IMR-90 (cell line): ENCODE measurements around the gene PNP. TPM values are rescaled to one million over a fixed set of nuclear protein-coding genes. Genes with fewer than 3 reads are reported as not detected.

Experiments used
- ATAC-seq: fragments of 200-7000 bp; cut with Tn5 transposase; 2 replicates; pipeline ENCODE4 v1.9.1; 2020; ENCODE audit warnings: low read depth, mild to moderate bottlenecking, moderate library complexity
- BruUV-seq: library from RNA; stranded (reverse); fragments of 400-500 nt; replicated peaks from 2 replicates; lab custom pipeline; 2021; lab: Mats Ljungman, UMichigan
- CTCF ChIA-PET: fragments of 300-600 bp; formaldehyde crosslinking; extraction: SDS; loops from one replicate; lab custom pipeline; 2021; ENCODE audit warnings: antibody characterized with exemption; lab: Yijun Ruan, JAX
- POLR2A ChIA-PET: fragments of 300-600 bp; sonication (Branson Sonifier 250); formaldehyde crosslinking; loops from one replicate; lab custom pipeline; 2022; ENCODE audit warnings: antibody characterized with exemption; ENCODE audit not compliant: unreplicated experiment; lab: Charles Lee
- DNase-seq: peaks from one replicate; pipeline ENCODE4 v3.0.0; 2013
- H2AFZ ChIP-seq: replicated peaks from 2 replicates; pipeline ENCODE3; 2013; ENCODE audit warnings: low read length, mild to moderate bottlenecking; ENCODE audit not compliant: poor library complexity
- H2AK5ac ChIP-seq: 2 replicates; pipeline ENCODE4 v1.6.1; 2013; ENCODE audit warnings: low read depth, low read length, inconsistent platforms
- H2AK9ac ChIP-seq: replicated peaks from 2 replicates; pipeline ENCODE3; 2013; ENCODE audit warnings: mild to moderate bottlenecking, low read depth, low read length, moderate library complexity; ENCODE audit not compliant: poor library complexity
- H2BK120ac ChIP-seq: 2 replicates; pipeline ENCODE4 v1.6.1; 2013; ENCODE audit warnings: low read depth, low read length, inconsistent platforms
- H2BK15ac ChIP-seq: 3 replicates; pipeline ENCODE4 v1.6.1; 2013; ENCODE audit warnings: low read depth, low read length, inconsistent platforms
- H2BK20ac ChIP-seq: 2 replicates; pipeline ENCODE4 v1.6.1; 2013; ENCODE audit warnings: low read depth, mild to moderate bottlenecking, inconsistent platforms, low read length, moderate library complexity
- H2BK5ac ChIP-seq: 2 replicates; pipeline ENCODE4 v1.6.1; 2013; ENCODE audit warnings: mild to moderate bottlenecking, low read depth, low read length, inconsistent platforms; ENCODE audit not compliant: poor library complexity, severe bottlenecking
- H3K14ac ChIP-seq: replicated peaks from 2 replicates; pipeline ENCODE4 v1.6.1; 2013; ENCODE audit warnings: low read depth, low read length, inconsistent platforms
- H3K18ac ChIP-seq: 2 replicates; pipeline ENCODE4 v1.6.1; 2013; ENCODE audit warnings: low read depth, low read length, control low read depth
- H3K23ac ChIP-seq: 2 replicates; pipeline ENCODE4 v1.6.1; 2013; ENCODE audit warnings: low read depth, low read length, inconsistent platforms
- H3K27ac ChIP-seq: 2 replicates; pipeline ENCODE4 v1.5.1; 2013; ENCODE audit warnings: mild to moderate bottlenecking, control low read depth, low read length; ENCODE audit not compliant: insufficient read depth
- H3K27me3 ChIP-seq: 2 replicates; pipeline ENCODE4 v1.6.1; 2013; ENCODE audit warnings: low read length; ENCODE audit not compliant: control insufficient read depth, insufficient read depth
- H3K36me3 ChIP-seq: 2 replicates; pipeline ENCODE4 v1.6.1; 2013; ENCODE audit warnings: low read length, mixed read lengths; ENCODE audit not compliant: control insufficient read depth, insufficient read depth
- H3K4ac ChIP-seq: 2 replicates; pipeline ENCODE4 v1.6.1; 2013; ENCODE audit warnings: low read depth, low read length, inconsistent platforms
- H3K4me1 ChIP-seq: 2 replicates; pipeline ENCODE4 v1.6.1; 2013; ENCODE audit warnings: low read length, mixed read lengths; ENCODE audit not compliant: control insufficient read depth, insufficient read depth
- H3K4me2 ChIP-seq: 2 replicates; pipeline ENCODE4 v1.6.1; 2013; ENCODE audit warnings: low read depth, mild to moderate bottlenecking, control low read depth, low read length, moderate library complexity
- H3K4me3 ChIP-seq: 2 replicates; pipeline ENCODE4 v1.5.1; 2013; ENCODE audit warnings: low read depth, mild to moderate bottlenecking, control low read depth, low read length, moderate library complexity; ENCODE audit not compliant: insufficient read depth
- H3K56ac ChIP-seq: 2 replicates; pipeline ENCODE4 v1.6.1; 2013; ENCODE audit warnings: low read length, inconsistent platforms; ENCODE audit not compliant: insufficient read depth; ENCODE audit errors: extremely low read depth
- H3K79me1 ChIP-seq, 2 experiments: 2 replicates each; pipeline ENCODE4 v1.6.1; 2013; ENCODE audit warnings: low read length in 2 of 2, inconsistent platforms in 1 of 2, low read depth in 1 of 2
- H3K9ac ChIP-seq: 2 replicates; pipeline ENCODE4 v1.6.1; 2013; ENCODE audit warnings: low read depth, low read length, control low read depth
- H3K9me1 ChIP-seq: 2 replicates; pipeline ENCODE4 v1.6.1; 2013; ENCODE audit warnings: low read length, inconsistent platforms; ENCODE audit not compliant: insufficient read depth
- H3K9me3 ChIP-seq: 2 replicates; pipeline ENCODE4 v1.6.1; 2013; ENCODE audit warnings: low read length; ENCODE audit not compliant: control insufficient read depth, insufficient read depth
- H4K20me1 ChIP-seq: 2 replicates; pipeline ENCODE4 v1.6.1; 2013; ENCODE audit warnings: low read length, inconsistent platforms; ENCODE audit not compliant: insufficient read depth
- H4K5ac ChIP-seq: 2 replicates; pipeline ENCODE4 v1.6.1; 2013; ENCODE audit warnings: mild to moderate bottlenecking, low read depth, low read length, control low read depth
- H4K8ac ChIP-seq, 2 experiments: 2 replicates each; pipeline ENCODE4 v1.6.1; 2013; ENCODE audit warnings: low read depth in 2 of 2, low read length in 2 of 2, control low read depth in 1 of 2, inconsistent platforms in 1 of 2
- H4K91ac ChIP-seq: 2 replicates; pipeline ENCODE4 v1.6.1; 2013; ENCODE audit warnings: low read depth, low read length, inconsistent platforms; ENCODE audit not compliant: insufficient read depth
- BHLHE40 ChIP-seq: fragments of 150-350 bp; IDR thresholded peaks from 2 replicates; pipeline ENCODE4 v1.6.1; 2016; ENCODE audit warnings: mild to moderate bottlenecking, low read depth, low read length
- CEBPB ChIP-seq: IDR thresholded peaks from 2 replicates; pipeline ENCODE4 v1.6.1; 2012; ENCODE audit warnings: low read depth, low read length, improper control_type of control experiment
- CHD1 ChIP-seq: IDR thresholded peaks from 2 replicates; pipeline ENCODE4 v1.6.1; 2012; ENCODE audit warnings: low read depth, low read length, improper control_type of control experiment
- MAZ ChIP-seq: IDR thresholded peaks from 2 replicates; pipeline ENCODE4 v1.6.1; 2012; ENCODE audit warnings: low read depth, mild to moderate bottlenecking, low read length, improper control_type of control experiment, moderate library complexity, borderline replicate concordance
- MXI1 ChIP-seq: IDR thresholded peaks from 2 replicates; pipeline ENCODE4 v1.6.1; 2012; ENCODE audit warnings: low read depth, mild to moderate bottlenecking, low read length, moderate library complexity, borderline replicate concordance
- NFE2L2 ChIP-seq: fragments of 150-350 bp; IDR thresholded peaks from 2 replicates; pipeline ENCODE4 v1.6.1; 2016; ENCODE audit warnings: low read depth, mild to moderate bottlenecking, low read length
- POLR2A ChIP-seq: IDR thresholded peaks from 2 replicates; pipeline ENCODE4 v1.6.1; 2012; ENCODE audit warnings: mild to moderate bottlenecking, low read depth, low read length
- RAD21 ChIP-seq: IDR thresholded peaks from 2 replicates; pipeline ENCODE4 v1.6.1; 2012; ENCODE audit warnings: low read length, improper control_type of control experiment
- RCOR1 ChIP-seq: IDR thresholded peaks from 2 replicates; pipeline ENCODE4 v1.6.1; 2012; ENCODE audit warnings: mild to moderate bottlenecking, low read length, improper control_type of control experiment; ENCODE audit not compliant: insufficient replicate concordance
- RFX5 ChIP-seq: IDR thresholded peaks from 2 replicates; pipeline ENCODE4 v1.8.0; 2012; ENCODE audit warnings: low read depth, mild to moderate bottlenecking, low read length, moderate library complexity
- SMC3 ChIP-seq: fragments of 150-350 bp; IDR thresholded peaks from 2 replicates; pipeline ENCODE4 v1.6.1; 2016; ENCODE audit warnings: low read depth, mild to moderate bottlenecking, antibody characterized with exemption, low read length, moderate library complexity
- dilution Hi-C: fragments of 300-500 bp; cut with HindIII; formaldehyde crosslinking; loops from one replicate; pipeline ENCODE4 v1.14.3; 2018; ENCODE audit warnings: low sequenced_read_pairs; ENCODE audit not compliant: unreplicated experiment
- in situ Hi-C: fragments of 300-500 bp; cut with MboI; formaldehyde crosslinking; loops from 3 replicates; pipeline ENCODE4 v1.14.3; 2019; ENCODE audit warnings: low sequenced_read_pairs, inconsistent platforms, mixed read lengths
- intact Hi-C: fragments of 100-400 bp; cut with micrococcal nuclease; formaldehyde crosslinking; loops from 2 replicates; pipeline ENCODE4 v1.10.0; 2022
- polyA plus RNA-seq, 3 experiments: library from polyadenylated mRNA; depleted of rRNA; stranded (reverse); fragments of >200 nt; gene quantifications; 2 replicates each; pipeline ENCODE4 v1.2.3, GENCODE V29; 2012; ENCODE audit warnings: low replicate concordance in 1 of 3
- total RNA-seq: library from RNA; depleted of rRNA; stranded (reverse); fragments of >200 nt; gene quantifications from 2 replicates; pipeline ENCODE4 v1.2.3, GENCODE V29; 2012
- TF ChIP-seq, protein P1 (sequence below): fragments of 150-350 bp; IDR thresholded peaks from 2 replicates; pipeline ENCODE4 v1.6.1; 2016; ENCODE audit warnings: low read depth, mild to moderate bottlenecking, low read length, moderate library complexity, borderline replicate concordance
- TF ChIP-seq, protein P2 (sequence below): conservative IDR thresholded peaks from 2 replicates; pipeline ENCODE4 v1.5.1; 2012; ENCODE audit warnings: mild to moderate bottlenecking, low read depth, low read length, improper control_type of control experiment
- TF ChIP-seq, protein P3 (sequence below): fragments of 150-350 bp; IDR thresholded peaks from 2 replicates; pipeline ENCODE4 v1.6.1; 2017; ENCODE audit warnings: mild to moderate bottlenecking, antibody characterized with exemption, low read length, low read depth

PNP gene
- total and polyA plus RNA-seq, 2 of the 4 experiments (the other 2 are of a cell fraction): 53.4 to 68.8 TPM

DNA sequence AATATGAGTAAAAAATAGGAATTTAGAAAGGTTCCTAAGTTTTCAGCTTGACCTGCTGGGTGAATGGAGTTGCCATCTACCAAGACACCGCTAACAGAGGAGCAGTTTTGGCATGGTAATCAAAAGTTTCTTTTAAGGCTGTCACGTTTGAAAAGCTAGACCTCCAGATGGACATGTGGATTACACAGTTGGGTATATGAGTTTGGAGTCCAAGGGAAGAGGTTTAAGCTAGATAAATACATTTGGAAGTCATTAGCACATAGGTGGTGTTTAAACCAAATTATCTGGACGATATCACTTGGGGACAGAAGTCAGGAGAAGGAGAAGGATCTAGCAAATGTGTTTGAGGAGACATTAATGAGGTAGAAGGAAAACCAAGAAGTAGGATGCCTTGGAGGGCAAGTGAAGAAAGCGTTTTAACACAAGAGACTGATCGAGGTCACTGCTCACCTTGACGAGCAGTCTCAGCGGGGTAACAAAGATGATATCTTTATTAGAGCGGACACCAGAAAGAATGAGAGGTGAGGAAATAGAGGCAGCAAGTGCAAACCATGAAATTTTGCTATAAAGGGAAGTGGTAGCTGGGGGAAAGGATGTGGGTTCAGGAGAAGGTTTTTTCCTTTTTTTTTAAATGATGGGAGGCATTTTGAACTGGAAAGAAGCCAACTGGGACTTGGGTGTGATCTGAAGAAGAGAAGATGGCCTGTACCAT lies 17.6 kb downstream of the PNP start (continued):
- TF ChIP-seq MAZ: no peak

DNA sequence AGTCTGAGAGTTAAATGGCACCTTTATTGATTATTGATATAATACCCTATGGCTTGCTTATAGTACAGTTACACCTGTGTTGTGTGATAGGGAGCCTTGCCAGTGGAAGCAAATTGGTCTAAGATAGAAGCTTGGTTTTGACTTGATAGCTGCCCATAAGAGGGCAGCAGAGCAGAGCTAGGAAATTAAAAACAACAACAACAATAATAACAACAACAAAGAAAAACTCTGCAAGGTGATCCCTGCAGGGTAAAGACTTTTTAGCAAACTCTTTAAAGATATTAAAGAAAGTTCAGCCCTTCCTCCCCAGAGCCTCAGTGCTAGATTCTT lies 18.2 kb downstream of the PNP start:
- POLR2A ChIA-PET: no interaction called here
- TF ChIP-seq CHD1 (no peak), CEBPB (no peak), MXI1 (no peak), RFX5 (no peak), SMC3 (no peak), MAZ (no peak), RCOR1 (no peak), POLR2A (no peak), RAD21 (no peak), BHLHE40 (no peak), NFE2L2 (no peak)
- TF ChIP-seq, protein P1, sequence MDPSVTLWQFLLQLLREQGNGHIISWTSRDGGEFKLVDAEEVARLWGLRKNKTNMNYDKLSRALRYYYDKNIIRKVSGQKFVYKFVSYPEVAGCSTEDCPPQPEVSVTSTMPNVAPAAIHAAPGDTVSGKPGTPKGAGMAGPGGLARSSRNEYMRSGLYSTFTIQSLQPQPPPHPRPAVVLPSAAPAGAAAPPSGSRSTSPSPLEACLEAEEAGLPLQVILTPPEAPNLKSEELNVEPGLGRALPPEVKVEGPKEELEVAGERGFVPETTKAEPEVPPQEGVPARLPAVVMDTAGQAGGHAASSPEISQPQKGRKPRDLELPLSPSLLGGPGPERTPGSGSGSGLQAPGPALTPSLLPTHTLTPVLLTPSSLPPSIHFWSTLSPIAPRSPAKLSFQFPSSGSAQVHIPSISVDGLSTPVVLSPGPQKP: no peak
- TF ChIP-seq, protein P2, sequence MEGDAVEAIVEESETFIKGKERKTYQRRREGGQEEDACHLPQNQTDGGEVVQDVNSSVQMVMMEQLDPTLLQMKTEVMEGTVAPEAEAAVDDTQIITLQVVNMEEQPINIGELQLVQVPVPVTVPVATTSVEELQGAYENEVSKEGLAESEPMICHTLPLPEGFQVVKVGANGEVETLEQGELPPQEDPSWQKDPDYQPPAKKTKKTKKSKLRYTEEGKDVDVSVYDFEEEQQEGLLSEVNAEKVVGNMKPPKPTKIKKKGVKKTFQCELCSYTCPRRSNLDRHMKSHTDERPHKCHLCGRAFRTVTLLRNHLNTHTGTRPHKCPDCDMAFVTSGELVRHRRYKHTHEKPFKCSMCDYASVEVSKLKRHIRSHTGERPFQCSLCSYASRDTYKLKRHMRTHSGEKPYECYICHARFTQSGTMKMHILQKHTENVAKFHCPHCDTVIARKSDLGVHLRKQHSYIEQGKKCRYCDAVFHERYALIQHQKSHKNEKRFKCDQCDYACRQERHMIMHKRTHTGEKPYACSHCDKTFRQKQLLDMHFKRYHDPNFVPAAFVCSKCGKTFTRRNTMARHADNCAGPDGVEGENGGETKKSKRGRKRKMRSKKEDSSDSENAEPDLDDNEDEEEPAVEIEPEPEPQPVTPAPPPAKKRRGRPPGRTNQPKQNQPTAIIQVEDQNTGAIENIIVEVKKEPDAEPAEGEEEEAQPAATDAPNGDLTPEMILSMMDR: no peak
- TF ChIP-seq, protein P3, sequence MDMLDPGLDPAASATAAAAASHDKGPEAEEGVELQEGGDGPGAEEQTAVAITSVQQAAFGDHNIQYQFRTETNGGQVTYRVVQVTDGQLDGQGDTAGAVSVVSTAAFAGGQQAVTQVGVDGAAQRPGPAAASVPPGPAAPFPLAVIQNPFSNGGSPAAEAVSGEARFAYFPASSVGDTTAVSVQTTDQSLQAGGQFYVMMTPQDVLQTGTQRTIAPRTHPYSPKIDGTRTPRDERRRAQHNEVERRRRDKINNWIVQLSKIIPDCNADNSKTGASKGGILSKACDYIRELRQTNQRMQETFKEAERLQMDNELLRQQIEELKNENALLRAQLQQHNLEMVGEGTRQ: no peak

More for the DNA sequence above, 18.2 kb downstream of the PNP start:
- no peaks in the 10 kb centered on the region for H3K4me1 ChIP-seq
- DNase-seq (no peak), ATAC-seq (no peak)
- H2AK5ac ChIP-seq: no peak overlapping the region
- no peak overlapping the region for H3K4ac ChIP-seq
- no peaks in the 10 kb centered on the region for H4K20me1 ChIP-seq
- no peak overlapping the region for H3K27ac ChIP-seq
- H3K56ac ChIP-seq: no peak overlapping the region
- dilution Hi-C loops (no loop called here), intact Hi-C loops (loop anchor here (10.0 kb wide), 1 partner anchor 1707 kb away; no protein-coding TSS in a partner anchor), in situ Hi-C loops (no loop called here)
- H3K18ac ChIP-seq: no peak overlapping the region
- no peaks in the 10 kb centered on the region for H3K36me3 ChIP-seq
- CTCF ChIA-PET: interaction anchor here (0.6 kb wide), 1 partner anchor 52 kb away, joined by 4 read pairs; no protein-coding TSS in a partner anchor
- no peaks in the 10 kb centered on the region; the same call in none of the 2 replicates for H3K27me3 ChIP-seq
- no peak overlapping the region for H2BK15ac ChIP-seq
- no peak overlapping the region for H3K4me2 ChIP-seq
- H3K79me1 ChIP-seq: no peaks in the 10 kb centered on the region
- H3K9ac ChIP-seq: no peak overlapping the region
- H2BK20ac ChIP-seq: no peak overlapping the region
- H3K9me1 ChIP-seq: no peaks in the 10 kb centered on the region
- no peaks in the 10 kb centered on the region for H3K9me3 ChIP-seq
- H3K4me3 ChIP-seq: no peak overlapping the region
- H2AFZ ChIP-seq: no peak overlapping the region
- H2BK5ac ChIP-seq: no peak overlapping the region
- no peak overlapping the region for H4K91ac ChIP-seq
- H3K14ac ChIP-seq: no peak overlapping the region
- no peak overlapping the region for H4K5ac ChIP-seq
- no peak overlapping the region for H2BK120ac ChIP-seq
- H3K23ac ChIP-seq: no peak overlapping the region
- no peak overlapping the region for H4K8ac ChIP-seq
- H2AK9ac ChIP-seq: no peak overlapping the region
- BruUV-seq: no TSS peak
